Duodenal mucosa (tissue), 2 donors: ENCODE measurements around the gene KLHDC7A.

Experiments used
- H3K27ac ChIP-seq: one replicate; pipeline ENCODE4 v1.7.0; 2013; ENCODE audit warnings: low read depth, low read length
- H3K27me3 ChIP-seq, 2 donors: one replicate each; pipeline ENCODE4 v1.7.0; 2013; ENCODE audit warnings: low read length in 2 of 2, control low read depth in 1 of 2; ENCODE audit not compliant: insufficient read depth in 2 of 2, control insufficient read depth in 1 of 2
- H3K36me3 ChIP-seq, 2 donors: one replicate each; pipeline ENCODE4 v1.7.0; 2013; ENCODE audit warnings: low read length in 2 of 2, control low read depth in 1 of 2; ENCODE audit not compliant: insufficient read depth in 2 of 2, control insufficient read depth in 1 of 2
- H3K4me1 ChIP-seq, 2 donors: one replicate each; pipeline ENCODE4 v1.7.0; 2013; ENCODE audit warnings: low read length in 2 of 2, control low read depth in 1 of 2; ENCODE audit not compliant: insufficient read depth in 2 of 2, control insufficient read depth in 1 of 2
- H3K4me3 ChIP-seq, 2 donors: one replicate each; pipeline ENCODE4 v1.7.0; 2013; ENCODE audit warnings: low read length in 2 of 2, low read depth in 1 of 2
- H3K9ac ChIP-seq, 2 donors: one replicate each; pipeline ENCODE4 v1.7.0; 2013; ENCODE audit warnings: low read length in 2 of 2, low read depth in 1 of 2
- H3K9me3 ChIP-seq, 2 donors: one replicate each; pipeline ENCODE4 v1.7.0; 2013; ENCODE audit warnings: low read length in 2 of 2, control low read depth in 1 of 2; ENCODE audit not compliant: control insufficient read depth in 1 of 2

KLHDC7A gene

GRCh38 chr1:18505666-18506065 is 24.9 kb downstream of the KLHDC7A start:
- Histone ChIP-seq H3K27me3 (peaks cover 0 to 3% of the 10 kb centered on the region in 2 donors), H3K27ac (no peak overlapping the region), H3K4me3 (no peak overlapping the region), H3K4me1 (no peaks in the 10 kb centered on the region), H3K9ac (no peak overlapping the region), H3K36me3 (no peaks in the 10 kb centered on the region), H3K9me3 (peaks cover 3% of the 10 kb centered on the region in 2 donors)

GRCh38 chr1:18508084-18508483 is 27.4 kb downstream of the KLHDC7A start:
- peaks cover 0 to 3% of the 10 kb centered on the region in 2 donors for H3K27me3 ChIP-seq
- no peaks in the 10 kb centered on the region for H3K4me1 ChIP-seq
- H3K36me3 ChIP-seq = no peaks in the 10 kb centered on the region
- no peak overlapping the region for H3K9ac ChIP-seq
- peaks cover 3% of the 10 kb centered on the region in 2 donors for H3K9me3 ChIP-seq
- no peak overlapping the region for H3K4me3 ChIP-seq
- H3K27ac ChIP-seq = no peak overlapping the region

DNA sequence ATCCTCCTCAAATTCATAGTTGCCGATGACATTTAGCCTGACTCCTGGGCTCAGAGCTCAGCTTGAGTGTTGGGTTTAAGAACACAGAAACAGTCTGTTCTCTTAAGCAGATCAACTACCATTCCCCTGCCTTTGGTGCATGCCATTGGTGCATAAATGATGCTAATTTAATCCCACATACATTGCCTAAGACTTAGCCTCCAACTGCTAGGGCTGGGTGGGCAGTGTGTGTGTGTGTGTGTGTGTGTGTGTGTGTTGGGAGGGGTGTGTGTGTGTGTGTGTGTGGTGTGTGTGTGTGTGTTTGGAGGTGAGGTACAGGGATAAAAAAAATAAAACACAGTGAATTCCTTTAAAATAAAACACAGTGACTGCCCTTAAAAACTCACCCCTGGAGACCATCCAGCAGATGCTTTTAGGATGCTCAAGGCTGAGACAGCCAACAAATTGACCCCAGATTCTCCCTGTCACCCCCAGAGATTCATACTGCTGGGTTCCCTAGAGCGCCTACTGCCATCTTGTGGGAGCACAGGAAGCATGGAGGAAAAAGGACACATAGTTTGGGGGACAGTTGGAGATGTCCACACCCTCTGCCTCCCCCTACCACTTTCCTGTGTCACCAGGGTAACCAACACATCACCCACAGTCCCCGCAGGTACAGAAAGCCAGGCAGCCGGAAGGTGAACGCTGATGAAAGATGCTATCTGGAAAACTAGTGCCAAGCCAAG is 30.6 kb downstream of the KLHDC7A start:
- Histone ChIP-seq H3K27ac (no peak overlapping the region), H3K4me1 (no peaks in the 10 kb centered on the region), H3K9ac (no peak overlapping the region), H3K4me3 (no peak overlapping the region), H3K27me3 (peaks cover 0 to 3% of the 10 kb centered on the region in 2 donors), H3K36me3 (no peaks in the 10 kb centered on the region), H3K9me3 (peaks cover 3% of the 10 kb centered on the region in 2 donors)

DNA sequence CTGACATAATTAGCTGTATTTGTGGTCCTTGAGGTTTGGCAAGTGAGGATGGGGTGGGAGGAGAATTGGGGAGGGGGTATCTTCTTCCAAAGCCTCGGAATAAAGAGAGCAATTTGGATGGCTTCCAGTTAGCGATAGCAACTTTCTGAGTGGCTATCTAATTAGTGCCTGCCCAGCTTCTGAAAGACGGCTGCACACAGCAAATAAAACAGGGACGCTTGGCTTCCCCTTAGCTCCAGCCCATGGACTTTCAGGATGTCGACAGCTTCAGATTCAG is 31.1 kb downstream of the KLHDC7A start:
- no peak overlapping the region for H3K27ac ChIP-seq
- H3K9me3 ChIP-seq = peaks cover 3 to 7% of the 10 kb centered on the region in 2 donors
- no peak overlapping the region for H3K9ac ChIP-seq
- H3K36me3 ChIP-seq = no peaks in the 10 kb centered on the region
- H3K4me1 ChIP-seq = no peaks in the 10 kb centered on the region
- H3K27me3 ChIP-seq = no peaks in the 10 kb centered on the region
- no peak overlapping the region for H3K4me3 ChIP-seq

DNA sequence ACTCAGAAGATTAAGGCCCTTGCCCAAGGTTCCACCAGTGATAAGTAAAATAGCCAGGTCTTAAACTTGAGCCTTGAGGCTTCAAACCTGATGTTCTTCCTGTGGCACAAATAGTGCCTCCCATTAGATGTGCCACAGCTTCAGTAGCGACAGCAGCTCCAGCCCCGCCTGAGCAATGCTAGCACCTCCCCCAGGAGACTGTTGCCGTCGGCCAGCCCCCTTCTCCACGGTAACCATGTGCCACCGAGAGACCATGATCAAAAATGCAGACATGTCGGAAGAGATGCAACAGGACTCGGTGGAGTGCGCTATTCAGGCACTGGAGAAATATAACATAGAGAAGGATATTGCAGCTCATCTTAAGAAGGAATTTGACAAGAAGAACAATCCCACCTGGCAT is 32.2 kb downstream of the KLHDC7A start:
- no peaks in the 10 kb centered on the region for H3K36me3 ChIP-seq
- H3K9ac ChIP-seq = no peak overlapping the region
- peaks cover under 1 to 4% of the 10 kb centered on the region in 2 donors for H3K9me3 ChIP-seq
- no peak overlapping the region for H3K4me3 ChIP-seq
- H3K27ac ChIP-seq = no peak overlapping the region
- no peaks in the 10 kb centered on the region for H3K4me1 ChIP-seq
- H3K27me3 ChIP-seq = no peaks in the 10 kb centered on the region

- H3K9ac ChIP-seq = no peak overlapping the region
- H3K4me3 ChIP-seq = no peak overlapping the region
- H3K27ac ChIP-seq = no peak overlapping the region
- H3K4me1 ChIP-seq = no peaks in the 10 kb centered on the region
- H3K27me3 ChIP-seq = no peaks in the 10 kb centered on the region
- no peaks in the 10 kb centered on the region for H3K36me3 ChIP-seq
- H3K9me3 ChIP-seq = peaks cover 0 to 4% of the 10 kb centered on the region in 2 donors
Measured at GRCh38 chr1:18513995-18514394, 33.3 kb downstream of the KLHDC7A start.

DNA sequence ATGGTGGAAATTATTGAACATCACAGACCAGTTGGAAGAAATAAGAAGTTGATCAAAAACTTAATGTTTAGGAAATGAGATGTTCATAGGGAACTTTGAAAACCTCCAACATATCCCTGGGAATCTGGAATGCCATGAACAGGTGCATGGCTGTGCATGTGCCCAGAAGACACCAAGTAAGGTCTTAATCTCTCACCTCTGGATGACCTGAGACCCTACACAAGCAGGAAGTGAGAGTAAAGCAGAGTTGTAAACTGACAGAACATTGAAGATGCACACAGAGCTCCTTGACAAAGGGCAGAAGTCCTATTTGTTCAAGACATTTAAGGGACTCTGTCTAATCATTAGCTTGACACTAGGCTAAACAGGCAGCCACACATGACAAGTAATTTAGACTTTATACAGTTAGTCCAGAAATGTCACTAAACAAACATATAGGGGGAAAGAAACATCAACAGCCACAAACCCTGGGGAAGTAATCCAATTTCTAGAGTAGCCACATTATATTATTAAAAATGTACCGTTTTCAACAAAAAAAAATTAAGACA is 34.5 kb downstream of the KLHDC7A start:
- H3K4me1 ChIP-seq = no peaks in the 10 kb centered on the region
- no peak overlapping the region for H3K4me3 ChIP-seq
- no peak overlapping the region for H3K27ac ChIP-seq
- no peaks in the 10 kb centered on the region for H3K36me3 ChIP-seq
- peaks cover 0 to 4% of the 10 kb centered on the region in 2 donors for H3K9me3 ChIP-seq
- H3K27me3 ChIP-seq = no peaks in the 10 kb centered on the region
- H3K9ac ChIP-seq = no peak overlapping the region

DNA sequence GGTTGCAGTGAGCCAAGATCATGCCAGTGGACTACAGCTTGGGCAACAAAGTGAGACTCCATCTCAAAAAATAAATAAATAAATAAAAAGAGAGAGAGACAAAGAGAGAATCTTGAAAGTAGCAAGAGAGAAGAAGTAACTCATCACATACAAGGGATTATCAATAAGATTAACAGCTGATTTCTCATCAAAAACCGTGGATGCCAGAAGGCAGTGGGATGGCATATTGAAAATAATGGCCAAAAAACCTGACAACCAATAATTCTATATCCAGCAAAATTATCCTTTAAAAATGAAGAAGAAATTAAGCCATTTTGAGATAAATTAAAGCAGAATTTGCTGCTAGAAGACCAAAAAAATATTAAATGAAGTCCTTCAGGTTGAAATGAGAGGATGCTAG is 35.7 kb downstream of the KLHDC7A start:
- Histone ChIP-seq H3K9me3 (peaks cover 0 to 4% of the 10 kb centered on the region in 2 donors), H3K36me3 (no peaks in the 10 kb centered on the region), H3K4me1 (no peaks in the 10 kb centered on the region), H3K9ac (no peak overlapping the region), H3K27ac (no peak overlapping the region), H3K4me3 (no peak overlapping the region), H3K27me3 (no peaks in the 10 kb centered on the region)

- no peak overlapping the region for H3K9ac ChIP-seq
- H3K27ac ChIP-seq = no peak overlapping the region
- peaks cover 0 to 5% of the 10 kb centered on the region in 2 donors for H3K4me1 ChIP-seq
- no peaks in the 10 kb centered on the region for H3K9me3 ChIP-seq
- no peaks in the 10 kb centered on the region for H3K36me3 ChIP-seq
- H3K27me3 ChIP-seq = peaks cover 0 to 4% of the 10 kb centered on the region in 2 donors
- no peak overlapping the region for H3K4me3 ChIP-seq
Measured at GRCh38 chr1:18526436-18527275, 45.9 kb downstream of the KLHDC7A start.

DNA sequence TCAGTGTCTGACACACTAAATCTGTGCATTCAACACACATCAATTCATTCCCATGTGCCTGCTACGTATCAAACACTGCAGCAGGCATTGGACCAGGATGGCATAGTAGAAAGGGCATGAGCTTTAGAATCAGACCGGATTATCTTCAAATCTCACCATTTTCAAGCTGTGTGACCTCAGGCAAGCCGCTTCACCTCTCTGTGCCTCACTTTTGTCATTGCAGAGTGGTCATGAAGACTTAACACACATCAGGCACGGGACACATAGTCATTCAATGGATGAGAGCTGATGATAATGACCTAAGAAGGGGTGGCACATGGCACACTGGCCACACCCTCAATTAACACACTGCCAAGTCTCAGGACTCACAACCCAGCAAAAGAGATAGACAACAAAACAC is 46.8 kb downstream of the KLHDC7A start:
- Histone ChIP-seq H3K9ac (no peak overlapping the region), H3K27ac (no peak overlapping the region), H3K9me3 (no peaks in the 10 kb centered on the region), H3K4me1 (peaks cover 0 to 5% of the 10 kb centered on the region in 2 donors), H3K4me3 (no peak overlapping the region), H3K27me3 (peaks cover 0 to 4% of the 10 kb centered on the region in 2 donors), H3K36me3 (no peaks in the 10 kb centered on the region)
